Effector memory CD4-positive, alpha-beta T cell (primary cell): ENCODE results near the gene CCDC93.

Experiments used
- DNase-seq, 3 donors: peaks; one replicate each; pipeline ENCODE4 v3.0.0-alpha.2; 2020
- H3K27ac ChIP-seq: 2 replicates; pipeline ENCODE4 v1.7.0; 2013; ENCODE audit warnings: mild to moderate bottlenecking, low read length, moderate library complexity; ENCODE audit not compliant: insufficient read depth, poor library complexity, severe bottlenecking
- H3K27me3 ChIP-seq: replicated peaks from 2 replicates; pipeline ENCODE4 v1.7.0; 2013; ENCODE audit warnings: mild to moderate bottlenecking, low read length; ENCODE audit not compliant: insufficient read depth, control insufficient read depth, poor library complexity, severe bottlenecking
- H3K36me3 ChIP-seq: 2 replicates; pipeline ENCODE4 v1.7.0; 2013; ENCODE audit warnings: mild to moderate bottlenecking, low read length, moderate library complexity; ENCODE audit not compliant: control insufficient read depth, insufficient read depth
- H3K4me1 ChIP-seq: 2 replicates; pipeline ENCODE4 v1.7.0; 2013; ENCODE audit warnings: low read length, mild to moderate bottlenecking; ENCODE audit not compliant: control insufficient read depth, insufficient read depth, poor library complexity, severe bottlenecking
- H3K4me3 ChIP-seq: 2 replicates; pipeline ENCODE4 v1.7.0; 2013; ENCODE audit warnings: low read length, low read depth, mild to moderate bottlenecking; ENCODE audit not compliant: insufficient read depth, poor library complexity, severe bottlenecking
- H3K9me3 ChIP-seq: 2 replicates; pipeline ENCODE4 v1.7.0; 2013; ENCODE audit warnings: mild to moderate bottlenecking, low read length, moderate library complexity; ENCODE audit not compliant: control insufficient read depth

The CCDC93 gene

DNA sequence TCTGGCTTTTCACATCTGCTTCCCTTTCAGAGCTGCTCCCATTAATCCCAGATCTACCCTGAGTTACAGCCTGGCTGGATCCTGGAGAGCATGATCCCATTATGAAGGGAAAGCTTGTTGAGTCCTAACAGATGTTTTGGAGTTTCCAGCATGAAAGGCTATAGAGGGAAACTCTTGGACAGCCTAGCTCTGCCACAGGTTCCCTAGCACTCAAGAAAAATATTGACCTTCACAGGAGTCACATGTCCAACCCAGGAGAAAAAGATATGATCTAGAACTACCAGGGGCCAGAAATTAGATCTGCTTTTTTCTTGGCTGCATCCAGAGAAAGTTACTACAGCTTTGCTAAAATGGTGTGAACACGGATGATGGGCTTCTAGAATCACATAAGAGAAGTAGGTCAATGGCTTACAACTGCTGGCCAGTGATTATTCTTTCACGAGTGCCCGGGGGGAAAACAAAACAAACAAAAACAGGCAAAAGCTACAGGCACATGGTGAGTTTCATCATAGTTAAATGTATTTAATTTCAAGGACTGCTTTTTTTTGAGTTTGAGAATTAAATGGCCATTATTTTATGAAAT lies 15.9 kb downstream of the CCDC93 start:
- no peak overlapping the region for H3K27ac ChIP-seq
- no peaks in the 10 kb centered on the region for H3K9me3 ChIP-seq

DNA sequence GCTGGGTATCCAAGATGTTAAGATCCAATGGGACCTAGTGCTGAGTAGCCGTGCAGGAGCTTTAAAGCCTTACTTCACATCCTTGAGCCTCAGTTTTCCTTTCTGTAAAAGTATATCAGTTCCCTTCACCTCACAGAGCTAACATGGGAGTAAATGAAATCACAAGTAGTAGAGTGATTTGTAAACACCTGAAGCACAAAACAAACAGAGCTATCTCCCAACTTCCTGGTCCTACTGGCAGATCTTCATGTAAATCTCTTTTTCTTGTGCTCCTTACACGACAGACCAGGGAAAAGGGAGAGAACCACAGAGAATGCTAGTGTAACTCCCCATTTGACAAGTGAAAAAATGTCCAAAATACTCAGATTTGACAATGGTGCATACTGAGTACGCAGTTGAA lies 17.3 kb downstream of the CCDC93 start:
- peaks cover 87% of the 10 kb centered on the region for H3K36me3 ChIP-seq
- H3K27me3 ChIP-seq: no peaks in the 10 kb centered on the region
- H3K9me3 ChIP-seq: no peaks in the 10 kb centered on the region
- no peak for DNase-seq
- H3K4me3 ChIP-seq: no peak overlapping the region
- no peaks in the 10 kb centered on the region for H3K4me1 ChIP-seq
- H3K27ac ChIP-seq: no peak overlapping the region

More for the DNA sequence above, 15.9 kb downstream of the CCDC93 start:
- H3K27me3 ChIP-seq: no peaks in the 10 kb centered on the region
- no peaks in the 10 kb centered on the region for H3K4me1 ChIP-seq
- DNase-seq: no peak
- no peak overlapping the region for H3K4me3 ChIP-seq
- peaks cover 85% of the 10 kb centered on the region for H3K36me3 ChIP-seq

DNA sequence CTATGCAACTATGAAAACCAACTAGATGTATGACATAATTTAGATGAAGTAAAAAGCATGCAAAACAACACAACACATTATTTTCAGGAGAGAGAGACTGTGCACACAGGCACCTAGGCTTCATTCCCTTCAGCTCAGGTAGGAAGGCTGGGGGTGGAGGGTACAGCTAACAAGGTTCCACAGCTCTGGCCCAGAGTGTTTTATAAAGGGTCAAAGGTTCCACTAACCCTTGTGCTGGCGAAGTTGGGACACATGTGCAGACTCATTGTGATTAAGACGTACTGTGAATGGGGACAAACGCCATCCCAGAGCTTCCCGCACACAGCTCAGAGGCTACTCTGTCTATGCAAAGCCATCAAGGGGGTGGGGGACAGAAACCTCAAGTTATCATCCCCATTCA lies 19.1 kb downstream of the CCDC93 start:
- Histone ChIP-seq H3K36me3 (peaks cover 86% of the 10 kb centered on the region), H3K4me3 (no peak overlapping the region), H3K4me1 (no peaks in the 10 kb centered on the region), H3K27ac (no peak overlapping the region), H3K9me3 (no peaks in the 10 kb centered on the region), H3K27me3 (no peaks in the 10 kb centered on the region)
- no peak for DNase-seq

DNA sequence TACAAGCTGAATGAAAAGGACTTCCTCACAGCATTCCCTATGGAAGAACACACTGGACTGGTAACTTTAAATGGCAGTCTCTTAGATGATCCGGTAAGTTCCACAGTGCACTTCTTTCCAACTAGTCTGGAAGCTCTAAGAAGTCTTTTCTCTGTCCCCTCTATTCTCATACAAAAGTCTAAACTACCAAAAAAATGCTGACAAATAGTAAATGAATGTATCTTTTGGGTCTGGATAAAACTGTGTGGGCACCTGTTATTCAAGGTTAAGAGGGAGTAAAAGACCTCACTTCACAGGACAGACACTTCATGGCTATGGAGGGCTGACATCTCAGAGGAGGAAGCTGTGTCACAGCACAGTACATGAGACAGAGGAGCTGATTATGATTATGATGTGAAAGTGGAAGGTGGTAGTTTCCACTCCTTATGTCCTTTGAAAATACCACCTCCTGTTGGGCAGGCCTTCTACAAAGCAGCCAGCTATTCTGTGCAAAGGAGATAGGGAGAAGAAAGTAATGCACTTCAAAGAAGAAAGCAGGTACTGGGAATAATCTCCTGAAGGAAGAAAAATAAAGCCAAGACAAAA lies 23.9 kb downstream of the CCDC93 start:
- Histone ChIP-seq H3K36me3 (peaks cover 55% of the 10 kb centered on the region), H3K4me1 (no peaks in the 10 kb centered on the region), H3K9me3 (no peaks in the 10 kb centered on the region), H3K4me3 (no peak overlapping the region), H3K27me3 (no peaks in the 10 kb centered on the region), H3K27ac (no peak overlapping the region)
- no peak for DNase-seq

DNA sequence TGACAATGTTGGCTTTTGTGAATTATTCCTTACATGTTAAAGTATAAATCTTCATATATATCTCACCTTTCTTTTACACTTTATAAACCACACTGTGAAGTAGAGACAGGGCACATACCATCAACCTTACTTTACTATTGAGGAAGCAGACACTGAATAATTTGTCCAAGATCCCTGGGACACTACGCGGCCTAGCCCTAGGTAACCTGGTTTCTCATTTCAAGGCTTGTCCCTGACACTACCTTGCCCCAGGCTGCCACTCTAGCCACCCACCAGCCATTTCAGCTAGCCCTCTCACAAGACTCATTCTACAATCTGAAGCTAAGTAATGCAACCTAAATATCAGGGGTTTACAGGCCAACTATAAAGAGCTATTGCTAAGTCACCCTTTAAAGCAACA lies 26.7 kb downstream of the CCDC93 start:
- peaks cover 59% of the 10 kb centered on the region for H3K36me3 ChIP-seq
- no peaks in the 10 kb centered on the region for H3K9me3 ChIP-seq
- no peak overlapping the region for H3K27ac ChIP-seq
- no peaks in the 10 kb centered on the region for H3K27me3 ChIP-seq
- H3K4me3 ChIP-seq: no peak overlapping the region
- no peaks in the 10 kb centered on the region for H3K4me1 ChIP-seq
- DNase-seq: no peak

DNA sequence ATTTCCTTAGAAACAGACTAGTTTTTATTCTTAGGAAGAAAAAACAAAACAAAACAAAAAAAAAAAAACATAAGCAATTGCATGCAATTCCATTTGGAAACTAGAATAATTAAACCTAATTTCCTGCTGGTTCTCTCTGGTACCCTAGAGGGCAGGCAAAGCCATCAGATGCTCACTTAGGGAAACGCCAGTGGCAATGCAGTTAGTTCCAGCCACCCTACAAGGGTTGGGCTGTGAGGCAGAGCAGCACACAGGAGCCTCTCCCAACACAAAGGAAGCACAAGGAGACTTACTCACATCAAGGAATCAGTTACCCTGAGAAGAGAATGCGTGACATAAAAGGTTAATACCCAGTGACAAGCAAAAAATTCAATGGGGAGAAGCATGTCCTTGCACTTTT lies 28.8 kb downstream of the CCDC93 start:
- H3K9me3 ChIP-seq: no peaks in the 10 kb centered on the region
- H3K4me1 ChIP-seq: no peaks in the 10 kb centered on the region
- no peak overlapping the region for H3K27ac ChIP-seq
- no peak for DNase-seq
- H3K4me3 ChIP-seq: no peak overlapping the region
- H3K27me3 ChIP-seq: no peaks in the 10 kb centered on the region
- peaks cover 54% of the 10 kb centered on the region for H3K36me3 ChIP-seq

DNA sequence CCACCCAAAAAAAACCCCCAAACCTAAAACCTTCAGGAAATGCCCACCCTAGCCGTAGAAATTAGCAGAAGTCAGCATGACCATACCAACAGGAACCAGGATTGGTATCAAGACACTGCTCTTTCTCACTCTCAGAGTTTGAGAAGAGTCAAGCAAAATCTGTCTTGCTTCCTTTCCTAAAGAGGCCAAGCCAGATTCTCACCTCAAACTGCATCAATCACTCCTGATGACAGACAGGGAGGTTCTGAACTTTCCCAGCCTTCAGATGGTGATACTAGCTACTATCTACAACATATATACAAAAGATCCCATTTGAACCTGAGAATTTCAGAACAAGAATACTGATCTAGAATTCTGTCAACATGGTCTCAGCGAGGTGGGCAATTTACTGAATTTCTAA lies 29.7 kb downstream of the CCDC93 start:
- Histone ChIP-seq H3K4me1 (no peaks in the 10 kb centered on the region), H3K36me3 (peaks cover 54% of the 10 kb centered on the region), H3K9me3 (no peaks in the 10 kb centered on the region), H3K27me3 (no peaks in the 10 kb centered on the region), H3K4me3 (no peak overlapping the region), H3K27ac (no peak overlapping the region)
- DNase-seq: no peak

DNA sequence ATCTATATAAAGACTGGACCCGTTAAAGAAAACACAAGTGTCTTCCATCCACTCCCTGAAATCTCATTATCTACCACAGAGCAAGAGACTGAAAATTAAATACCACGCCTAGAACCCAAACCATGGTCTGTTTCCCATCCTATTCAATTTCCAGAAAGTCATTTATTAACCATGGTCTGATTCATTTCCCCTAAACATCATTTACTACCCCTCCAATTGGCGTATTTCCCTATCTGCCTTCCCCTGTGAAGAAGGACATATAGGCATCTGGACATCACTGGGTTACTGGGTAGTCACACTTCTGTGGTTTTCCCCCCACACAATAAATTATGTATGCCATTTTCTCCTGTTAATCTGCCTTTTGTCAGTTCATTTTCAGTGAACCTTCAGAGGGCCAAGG lies 30.8 kb downstream of the CCDC93 start:
- Histone ChIP-seq H3K4me3 (no peak overlapping the region), H3K9me3 (no peaks in the 10 kb centered on the region), H3K27me3 (no peaks in the 10 kb centered on the region), H3K4me1 (no peaks in the 10 kb centered on the region), H3K36me3 (peaks cover 54% of the 10 kb centered on the region), H3K27ac (no peak overlapping the region)
- no peak for DNase-seq

DNA sequence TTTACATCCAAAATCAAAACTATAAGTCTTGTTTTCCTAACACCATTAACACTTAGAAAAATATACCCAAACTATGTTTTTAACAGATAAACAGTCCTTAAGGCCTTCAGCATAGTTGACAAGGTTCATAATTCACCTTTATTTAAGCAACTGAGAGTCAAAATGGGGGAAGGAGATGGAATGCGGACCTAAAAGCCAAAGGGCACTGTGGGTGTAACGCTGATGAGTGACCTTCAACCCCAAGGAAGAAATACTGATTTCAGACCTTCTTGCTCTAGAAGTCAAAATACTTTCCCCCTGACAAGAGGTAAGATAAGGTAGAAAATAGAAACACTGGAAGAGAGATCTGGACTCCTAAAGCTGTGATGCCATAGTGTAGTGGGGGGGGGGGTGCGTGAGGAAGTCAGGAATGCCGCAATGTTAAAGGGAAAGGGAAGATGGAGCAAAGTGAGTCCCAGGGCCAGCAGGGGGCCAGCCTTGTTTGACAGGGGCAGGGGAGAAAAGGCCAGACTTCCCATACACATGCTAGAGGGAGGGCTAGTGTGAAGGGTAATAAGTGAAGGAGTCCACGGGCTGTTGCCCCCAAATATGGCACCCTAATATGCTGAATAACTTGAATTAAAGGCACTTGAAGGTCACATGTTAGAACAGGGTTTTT lies 31.4 kb downstream of the CCDC93 start:
- peaks cover 59% of the 10 kb centered on the region for H3K36me3 ChIP-seq
- no peak overlapping the region for H3K4me3 ChIP-seq
- no peaks in the 10 kb centered on the region for H3K9me3 ChIP-seq
- H3K27me3 ChIP-seq: no peaks in the 10 kb centered on the region
- no peak overlapping the region for H3K27ac ChIP-seq
- DNase-seq: no peak
- H3K4me1 ChIP-seq: no peaks in the 10 kb centered on the region

DNA sequence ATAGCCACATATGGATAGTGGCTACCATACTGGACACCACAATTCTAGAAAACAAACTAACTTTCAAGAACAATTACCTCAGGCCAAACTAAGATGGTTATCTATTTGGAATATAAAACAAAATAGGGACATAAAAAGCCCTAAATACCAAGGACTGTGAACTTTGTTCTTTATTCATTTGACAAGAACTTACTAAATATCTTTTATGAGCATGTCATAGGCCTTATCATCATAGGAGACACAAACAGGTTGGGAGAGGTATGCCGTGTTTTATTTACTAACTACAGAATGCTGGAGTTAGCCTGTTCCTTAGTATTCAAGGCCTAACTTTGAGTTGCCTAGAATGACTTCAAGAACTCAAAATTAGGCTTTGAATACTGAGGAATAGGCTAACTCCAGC lies 32.1 kb downstream of the CCDC93 start:
- no peaks in the 10 kb centered on the region for H3K27me3 ChIP-seq
- H3K9me3 ChIP-seq: no peaks in the 10 kb centered on the region
- H3K36me3 ChIP-seq: peaks cover 62% of the 10 kb centered on the region
- H3K27ac ChIP-seq: no peak overlapping the region
- no peak for DNase-seq
- no peak overlapping the region for H3K4me3 ChIP-seq
- no peaks in the 10 kb centered on the region for H3K4me1 ChIP-seq
